SK-N-SH (cell line): ENCODE measurements around the gene ZNF516. TPM values are rescaled to one million over a fixed set of nuclear protein-coding genes. Genes with fewer than 3 reads are reported as not detected.
"Not testable (repeated sequence)": the region's sequence is repeated elsewhere in the genome, so short reads cannot be mapped to it uniquely, and the experiment has no call there.

Source experiments
- CTCF ChIA-PET: fragments of 300-600, 350-600 bp; formaldehyde crosslinking; extraction: SDS; loops from one replicate; lab custom pipeline; 2021; lab: Yijun Ruan, JAX
- POLR2A ChIA-PET: fragments of 350-600 bp; sonication (Branson Sonifier 250); formaldehyde crosslinking; extraction: SDS; loops from one replicate; lab custom pipeline; 2020; ENCODE audit warnings: antibody characterized with exemption, inconsistent platforms; lab: Yijun Ruan, JAX
- DNase-seq: peaks from one replicate; pipeline ENCODE4 v3.0.0; 2012
- H2AFZ ChIP-seq: fragments of 200-600 bp; sonication (generic); 2 replicates; pipeline ENCODE4 v1.8.1; 2016; ENCODE audit warnings: antibody characterized with exemption, mild to moderate bottlenecking, low read depth
- H3F3A ChIP-seq: fragments of 200-600 bp; sonication (generic); replicated peaks from 2 replicates; pipeline ENCODE3; 2016; ENCODE audit warnings: antibody characterized with exemption, mild to moderate bottlenecking; ENCODE audit not compliant: insufficient read depth
- H3K27ac ChIP-seq, 2 experiments: fragments of 200-500 bp in 1 of 2; fragments of 200-600 bp in 1 of 2; sonication (Bioruptor generic) in 1 of 2; sonication (generic), shearing (Covaris generic) in 1 of 2; 2 replicates each; pipeline versions ENCODE4 v1.5.1 to v1.6.1; 2014 to 2016; ENCODE audit warnings: low read depth in 2 of 2, inconsistent platforms in 1 of 2, low read length in 1 of 2, mild to moderate bottlenecking in 1 of 2, mixed read lengths in 1 of 2
- H3K27me3 ChIP-seq: fragments of 200-600 bp; sonication (generic), shearing (Covaris generic); 2 replicates; pipeline ENCODE4 v1.6.1; 2016; ENCODE audit warnings: mixed run types; ENCODE audit not compliant: insufficient read depth
- H3K36me3 ChIP-seq, 2 experiments: fragments of 200-500 bp in 1 of 2; fragments of 200-600 bp in 1 of 2; sonication (Bioruptor generic) in 1 of 2; sonication (generic) in 1 of 2; replicated peaks in 1 of 2; 2 replicates each; pipeline versions ENCODE3 to v1.5.1; 2014 to 2016; ENCODE audit warnings: low read length in 1 of 2, mild to moderate bottlenecking in 1 of 2; ENCODE audit not compliant: insufficient read depth in 2 of 2, control insufficient read depth in 1 of 2
- H3K4me1 ChIP-seq, 2 experiments: fragments of 200-500 bp in 1 of 2; fragments of 200-600 bp in 1 of 2; sonication (Bioruptor generic) in 1 of 2; sonication (generic), shearing (Covaris generic) in 1 of 2; 2 replicates each; pipeline versions ENCODE4 v1.5.1 to v1.6.1; 2014 to 2016; ENCODE audit warnings: low read depth in 1 of 2, low read length in 1 of 2, mixed run types in 1 of 2; ENCODE audit not compliant: insufficient read depth in 2 of 2, control insufficient read depth in 1 of 2
- H3K4me2 ChIP-seq: fragments of 200-600 bp; sonication (generic), shearing (Covaris generic); 2 replicates; pipeline ENCODE4 v1.6.1; 2017; ENCODE audit warnings: mixed run types
- H3K4me3 ChIP-seq, 2 experiments: fragments of 200-500 bp in 1 of 2; fragments of 200-600 bp in 1 of 2; sonication (Bioruptor generic) in 1 of 2; sonication (generic), shearing (Covaris generic) in 1 of 2; 2 replicates each; pipeline versions ENCODE4 v1.5.1 to v1.8.1; 2014 to 2016; ENCODE audit warnings: low read depth in 2 of 2, inconsistent platforms in 1 of 2, low read length in 1 of 2, mild to moderate bottlenecking in 1 of 2, mixed read lengths in 1 of 2, moderate library complexity in 1 of 2
- H3K79me2 ChIP-seq: fragments of 200-600 bp; sonication (generic); 2 replicates; pipeline ENCODE4 v1.8.1; 2017; ENCODE audit warnings: mild to moderate bottlenecking; ENCODE audit not compliant: insufficient read depth
- H3K9ac ChIP-seq: fragments of 200-600 bp; sonication (generic); 2 replicates; pipeline ENCODE4 v1.6.1; 2017; ENCODE audit warnings: mixed run types
- H3K9me2 ChIP-seq: fragments of 200-600 bp; sonication (generic); 2 replicates; pipeline ENCODE4 v1.6.1; 2017; ENCODE audit warnings: mixed run types
- H3K9me3 ChIP-seq: fragments of 200-600 bp; sonication (generic); 2 replicates; pipeline ENCODE4 v1.6.1; 2017; ENCODE audit warnings: mixed run types, mild to moderate bottlenecking, moderate library complexity
- H4K20me1 ChIP-seq: fragments of 200-600 bp; sonication (generic); 2 replicates; pipeline ENCODE4 v1.6.1; 2017; ENCODE audit warnings: mild to moderate bottlenecking, mixed run types; ENCODE audit not compliant: insufficient read depth
- EP300 ChIP-seq, 2 experiments: IDR thresholded peaks; 2 replicates each; pipeline versions ENCODE4 v1.4.0 to v1.6.1; 2012; ENCODE audit warnings: borderline replicate concordance in 1 of 2, low read depth in 1 of 2, low read length in 1 of 2
- EZH2phosphoT487 ChIP-seq: fragments of 200-600 bp; sonication (generic); IDR thresholded peaks from 2 replicates; pipeline ENCODE4 v1.6.1; 2017; ENCODE audit warnings: low read depth, mixed run types, mild to moderate bottlenecking, antibody characterized with exemption, moderate library complexity, borderline replicate concordance
- FOXM1 ChIP-seq: IDR thresholded peaks from 2 replicates; pipeline ENCODE4 v1.4.0; 2012; ENCODE audit warnings: low read depth, mild to moderate bottlenecking
- GABPA ChIP-seq: IDR thresholded peaks from 2 replicates; pipeline ENCODE4 v1.4.0; 2012; ENCODE audit warnings: low read depth, mild to moderate bottlenecking
- MEF2A ChIP-seq: IDR thresholded peaks from 2 replicates; pipeline ENCODE4 v1.4.0; 2012; ENCODE audit warnings: low read depth, borderline replicate concordance
- USF2 ChIP-seq: fragments of 150-350 bp; IDR thresholded peaks from 2 replicates; pipeline ENCODE4 v1.6.1; 2017; ENCODE audit warnings: antibody characterized with exemption, low read length, low read depth, borderline replicate concordance
- WGBS: methylation state at CpG from one replicate; pipeline ENCODE4 v1.1.6; 2017; ENCODE audit warnings: low lambda C conversion rate; 5-methylcytosine and 5-hydroxymethylcytosine counted together
- polyA plus RNA-seq, 3 experiments: library from polyadenylated mRNA; depleted of rRNA; stranded (reverse); fragments of >200 nt; gene quantifications; 2 replicates each; pipeline ENCODE4 v1.2.3, GENCODE V29; 2012
- TF ChIP-seq, protein P1 (sequence below): IDR thresholded peaks from 2 replicates; pipeline ENCODE4 v1.4.0; 2012; ENCODE audit warnings: low read depth

The ZNF516 gene
- polyA plus RNA-seq, 1 of the 3 experiments (the other 2 are of a cell fraction): 4.4 TPM

GRCh38 chr18:76537621-76538020, 42.6 kb upstream of the ZNF516 start:
- H3K9ac ChIP-seq: no peak overlapping the region
- no peak overlapping the region for H3K27ac ChIP-seq
- H3K4me3 ChIP-seq: no peak overlapping the region
- CTCF ChIA-PET: no interaction called here
- TF ChIP-seq FOXM1 (no peak), EZH2phosphoT487 (no peak), GABPA (no peak)
- 41% methylated on average over 8 of the region's 8 CpGs for WGBS
- H3K36me3 ChIP-seq: no peaks in the 10 kb centered on the region
- no peaks in the 10 kb centered on the region for H3K9me3 ChIP-seq
- no peaks in the 10 kb centered on the region for H3K27me3 ChIP-seq
- peaks cover 0 to 3% of the 10 kb centered on the region in 2 experiments; a peak in 1 of 4 replicates for H3K4me1 ChIP-seq
- H3F3A ChIP-seq: no peaks in the 10 kb centered on the region
- no peak for DNase-seq
- no peak overlapping the region for H2AFZ ChIP-seq
- POLR2A ChIA-PET: no interaction called here
- H3K4me2 ChIP-seq: no peak overlapping the region
- no peaks in the 10 kb centered on the region for H3K9me2 ChIP-seq
- H4K20me1 ChIP-seq: no peaks in the 10 kb centered on the region
- no peaks in the 10 kb centered on the region for H3K79me2 ChIP-seq

GRCh38 chr18:76536593-76536992, 41.6 kb upstream of the ZNF516 start:
- CTCF ChIA-PET: not testable (repeated sequence)

GRCh38 chr18:76532875-76533274, 37.8 kb upstream of the ZNF516 start:
- Histone ChIP-seq H3K4me1 (no peaks in the 10 kb centered on the region; a peak in 1 of 4 replicates), H3K27ac (no peak overlapping the region), H3K79me2 (no peaks in the 10 kb centered on the region), H3K27me3 (no peaks in the 10 kb centered on the region), H3F3A (no peaks in the 10 kb centered on the region), H3K4me2 (no peak overlapping the region), H2AFZ (no peak overlapping the region), H3K9me3 (no peaks in the 10 kb centered on the region), H3K9me2 (no peaks in the 10 kb centered on the region), H4K20me1 (no peaks in the 10 kb centered on the region)
- CTCF ChIA-PET: no interaction called here
- DNase-seq: no peak
- WGBS: 52% methylated on average over 8 of the region's 8 CpGs
- TF ChIP-seq MEF2A (no peak), EP300 (IDR thresholded peaks at IDR 0.05; ENCODE audit: borderline replicate concordance in 1 of 2, low read depth in 1 of 2, low read length in 1 of 2) (no peak), USF2 (no peak)
- TF ChIP-seq, protein P1, sequence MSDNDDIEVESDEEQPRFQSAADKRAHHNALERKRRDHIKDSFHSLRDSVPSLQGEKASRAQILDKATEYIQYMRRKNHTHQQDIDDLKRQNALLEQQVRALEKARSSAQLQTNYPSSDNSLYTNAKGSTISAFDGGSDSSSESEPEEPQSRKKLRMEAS: no peak
- TF ChIP-seq, all 33 proteins: peak for 0
- H3K36me3 ChIP-seq: no peaks in the 10 kb centered on the region
- no peak overlapping the region for H3K4me3 ChIP-seq
- POLR2A ChIA-PET: no interaction called here
- H3K9ac ChIP-seq: no peak overlapping the region

More at GRCh38 chr18:76536593-76536992, 41.6 kb upstream of the ZNF516 start:
- H3K79me2 ChIP-seq, H3K36me3 ChIP-seq, POLR2A ChIA-PET, H3K4me2 ChIP-seq, H3K9me3 ChIP-seq, H3K4me3 ChIP-seq, H3F3A ChIP-seq, H3K4me1 ChIP-seq, H4K20me1 ChIP-seq, DNase-seq, H3K9ac ChIP-seq, H3K27me3 ChIP-seq, H3K27ac ChIP-seq, H3K9me2 ChIP-seq, H2AFZ ChIP-seq: not testable (repeated sequence)
- WGBS: 70% methylated on average over 5 of the region's 5 CpGs
